D721Med (cell line): ENCODE results near the gene PRLR.

Experiments
- DNase-seq: peaks from one replicate; pipeline ENCODE4 v3.0.0; 2011; ENCODE audit warnings: low spot score; ENCODE audit not compliant: insufficient read length
- FAIRE-seq: peaks from 2 replicates; lab custom pipeline; 2011; peaks lifted over from hg19 to GRCh38; lab: Jason Lieb, UNC
- CTCF ChIP-seq: IDR thresholded peaks from 2 replicates; pipeline ENCODE4 v1.5.1; 2012; ENCODE audit warnings: mild to moderate bottlenecking, control low read depth; ENCODE audit not compliant: insufficient read depth; ENCODE audit errors: missing control alignments

PRLR gene

GRCh38 chr5:35233601-35234000 is 3.3 kb upstream of the PRLR start:
- TF ChIP-seq CTCF = no peak
- no peak for FAIRE-seq

GRCh38 chr5:35233121-35233520 is 2.8 kb upstream of the PRLR start:
- no peak for TF ChIP-seq CTCF
- DNase-seq (no peak), FAIRE-seq (no peak)

More at GRCh38 chr5:35233601-35234000, 3.3 kb upstream of the PRLR start:
- DNase-seq = no peak

- no peak for FAIRE-seq
- DNase-seq = no peak
- TF ChIP-seq CTCF = no peak
Observed at GRCh38 chr5:35232124-35232523, 1.8 kb upstream of the PRLR start.

GRCh38 chr5:35229076-35230037 is 930 bp downstream of the PRLR start:
- TF ChIP-seq CTCF = peak; percentile 1
- DNase-seq = no peak
- no peak for FAIRE-seq

- TF ChIP-seq CTCF = no peak
- FAIRE-seq (no peak), DNase-seq (no peak)
Observed at GRCh38 chr5:35228310-35228709, 2.0 kb downstream of the PRLR start.

- FAIRE-seq = no peak
- DNase-seq = no peak
- TF ChIP-seq CTCF = no peak
Observed at GRCh38 chr5:35227720-35228119, 2.6 kb downstream of the PRLR start.
